NCI-H345 treated with DMSO at 0.1 percent for 48 hours (cell line): Measurements from ENCODE around the gene DNAJC8.

ENCODE experiments used
- DNase-seq: peaks from one replicate; lab custom pipeline; 2025; ENCODE audit not compliant: unreplicated experiment; lab: John Stamatoyannopoulos, UW

The DNAJC8 gene, protein sequence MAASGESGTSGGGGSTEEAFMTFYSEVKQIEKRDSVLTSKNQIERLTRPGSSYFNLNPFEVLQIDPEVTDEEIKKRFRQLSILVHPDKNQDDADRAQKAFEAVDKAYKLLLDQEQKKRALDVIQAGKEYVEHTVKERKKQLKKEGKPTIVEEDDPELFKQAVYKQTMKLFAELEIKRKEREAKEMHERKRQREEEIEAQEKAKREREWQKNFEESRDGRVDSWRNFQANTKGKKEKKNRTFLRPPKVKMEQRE

DNA sequence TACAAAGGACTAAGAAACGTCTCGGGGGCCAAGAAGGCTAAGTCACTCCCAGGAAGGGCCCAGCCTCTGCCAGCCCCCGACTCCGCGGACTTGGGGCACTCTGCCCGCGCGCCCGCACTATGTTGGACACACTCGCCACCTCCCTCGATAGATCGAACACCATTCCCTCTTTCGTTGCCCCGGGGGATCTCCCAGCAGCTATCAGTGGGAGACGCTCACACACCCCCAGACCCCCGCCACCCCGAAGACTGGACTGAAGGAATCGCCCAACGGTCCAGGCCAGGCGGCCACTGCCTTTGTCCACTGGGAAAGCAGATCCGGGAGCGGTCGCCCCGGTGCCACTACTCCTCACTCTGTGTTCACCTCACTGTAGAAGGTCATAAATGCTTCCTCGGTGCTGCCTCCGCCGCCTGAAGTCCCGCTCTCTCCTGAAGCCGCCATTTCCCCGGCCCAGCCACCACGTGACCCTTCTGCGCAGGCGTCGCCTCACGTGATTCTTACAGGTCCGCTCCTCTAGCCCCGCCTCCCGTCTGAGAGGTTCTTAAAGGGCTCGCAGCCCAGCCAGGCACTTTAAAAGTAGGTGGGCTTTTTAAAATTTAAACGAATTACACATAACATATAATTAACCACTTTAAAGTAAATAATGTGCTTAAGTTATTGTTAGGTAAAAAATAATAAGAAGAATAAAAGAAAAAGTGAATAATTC is at the start of gene DNAJC8:
DNAJC8 (minus strand) TSS at position 472 of the 706 bp plus-strand sequence; CDS start at position 441, 31 bp downstream.
- DNase-seq, result peak; percentile 87

DNA sequence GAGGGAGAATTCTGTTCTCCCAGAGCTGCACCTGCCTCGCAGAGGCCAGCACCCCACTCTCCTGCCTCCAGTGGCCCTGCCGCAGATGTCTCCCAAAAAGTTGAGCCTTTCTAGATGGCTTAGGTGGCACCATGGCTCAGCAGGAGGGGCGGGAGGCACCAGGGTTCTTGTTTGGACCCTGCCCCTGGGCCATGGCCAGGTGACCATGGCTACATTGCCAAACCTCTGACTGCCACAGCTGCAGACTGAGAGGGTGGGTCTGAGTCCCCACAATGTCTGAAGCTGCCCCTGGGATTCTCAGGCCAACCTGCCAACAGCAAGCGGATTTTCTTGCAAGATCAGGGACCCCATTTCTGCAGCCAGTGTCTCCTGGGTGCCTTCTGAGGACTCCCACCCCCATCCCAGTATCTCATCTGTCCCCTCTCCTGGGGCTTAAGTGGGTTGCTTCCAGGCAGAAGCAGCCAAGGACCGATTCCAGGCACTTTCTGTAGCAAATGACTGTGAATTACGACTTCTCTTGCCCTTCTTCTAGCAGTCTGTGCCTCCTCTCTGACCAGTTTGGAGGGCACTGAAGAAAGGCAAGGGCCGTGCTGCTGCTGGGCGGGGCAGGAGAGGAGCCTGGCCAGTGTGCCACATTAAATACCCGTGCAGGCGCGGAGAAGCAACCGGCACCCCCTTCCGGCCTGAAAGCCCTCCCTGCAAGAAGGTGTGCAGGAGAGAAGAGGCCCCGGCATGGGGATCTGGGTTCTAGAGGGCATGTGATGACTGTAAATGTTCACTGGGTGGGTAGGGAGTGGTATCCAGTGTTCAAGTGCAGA is 49.0 kb upstream of the DNAJC8 start:
- no peak for DNase-seq

DNA sequence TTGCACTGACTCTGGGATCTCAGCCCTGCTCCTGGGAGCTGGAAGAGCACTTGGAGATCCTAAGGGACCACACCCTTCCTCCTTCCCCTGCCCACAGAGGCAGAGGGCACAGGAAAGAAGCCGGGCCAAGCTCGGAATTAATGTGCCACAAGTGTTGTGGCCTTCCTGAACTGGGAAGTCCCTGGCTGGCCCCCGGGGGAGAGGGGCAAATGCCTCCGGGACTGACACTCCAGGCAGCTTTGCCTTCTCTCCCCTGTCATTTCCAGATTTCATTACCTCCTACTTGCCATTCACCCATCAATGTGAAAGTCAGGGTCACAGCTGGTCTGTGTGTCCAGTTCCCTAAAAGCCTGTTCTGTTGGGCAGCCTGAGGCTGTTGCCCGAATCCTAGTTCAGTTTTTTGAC is 48.1 kb upstream of the DNAJC8 start:
- no peak for DNase-seq

DNA sequence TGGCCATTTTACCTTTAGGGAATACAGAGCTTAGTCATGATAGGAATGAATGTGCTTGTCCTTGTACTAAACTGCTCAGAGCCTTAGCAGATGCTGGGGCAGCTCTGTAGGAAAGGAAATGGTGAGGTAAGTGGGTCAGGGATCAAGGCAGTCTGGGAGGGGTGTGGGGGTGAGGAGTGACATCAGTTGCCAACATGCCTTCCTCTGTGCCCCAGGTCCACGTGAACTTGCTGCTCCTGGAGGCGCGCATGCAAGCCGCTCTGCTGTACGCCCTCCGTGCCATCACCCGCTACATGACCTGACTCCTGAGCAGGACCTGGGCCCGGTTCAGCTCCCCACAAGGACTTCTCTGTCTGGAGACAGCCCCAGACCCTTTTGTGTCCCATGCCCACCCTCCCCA is 47.7 kb upstream of the DNAJC8 start:
- DNase-seq, result no peak

DNA sequence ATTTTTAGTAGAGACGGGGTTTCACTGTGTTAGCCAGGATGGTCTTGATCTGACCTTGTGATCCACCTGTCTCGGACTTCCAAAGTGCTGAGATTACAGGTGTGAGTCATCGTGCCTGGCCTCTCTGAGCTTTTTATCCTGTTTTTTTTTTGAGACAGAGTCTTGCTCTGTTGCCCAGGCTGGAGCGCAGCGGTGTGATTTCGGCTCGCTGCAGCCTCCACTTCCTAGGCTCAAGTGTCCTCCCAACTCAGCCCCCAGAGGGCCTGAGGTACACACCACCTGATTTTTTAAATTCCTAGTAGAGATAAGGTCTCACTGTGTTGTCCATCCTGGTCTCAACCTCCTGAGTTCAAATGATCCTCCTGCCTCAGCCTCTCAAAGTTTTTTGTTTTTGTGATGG is 46.9 kb upstream of the DNAJC8 start:
- DNase-seq, result no peak

DNA sequence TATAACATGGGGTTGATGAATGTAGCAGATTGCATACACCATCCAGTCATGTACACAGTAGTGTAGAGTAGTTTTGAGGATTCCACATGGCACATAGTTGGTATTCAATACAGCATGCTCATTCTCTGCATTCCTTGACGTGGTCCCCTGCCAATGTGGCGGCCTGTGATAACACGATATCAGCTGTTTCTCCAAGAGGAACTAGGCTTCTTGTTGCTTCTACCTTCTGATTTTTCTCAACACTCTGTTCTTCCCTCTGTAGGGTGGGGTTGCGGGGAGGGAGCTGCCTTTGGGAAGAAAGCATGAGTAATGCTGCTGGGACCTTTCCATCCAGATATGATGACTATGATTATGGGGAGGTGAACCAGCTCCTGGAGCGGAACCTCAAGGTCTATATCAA is 45.9 kb upstream of the DNAJC8 start:
- no peak for DNase-seq

DNA sequence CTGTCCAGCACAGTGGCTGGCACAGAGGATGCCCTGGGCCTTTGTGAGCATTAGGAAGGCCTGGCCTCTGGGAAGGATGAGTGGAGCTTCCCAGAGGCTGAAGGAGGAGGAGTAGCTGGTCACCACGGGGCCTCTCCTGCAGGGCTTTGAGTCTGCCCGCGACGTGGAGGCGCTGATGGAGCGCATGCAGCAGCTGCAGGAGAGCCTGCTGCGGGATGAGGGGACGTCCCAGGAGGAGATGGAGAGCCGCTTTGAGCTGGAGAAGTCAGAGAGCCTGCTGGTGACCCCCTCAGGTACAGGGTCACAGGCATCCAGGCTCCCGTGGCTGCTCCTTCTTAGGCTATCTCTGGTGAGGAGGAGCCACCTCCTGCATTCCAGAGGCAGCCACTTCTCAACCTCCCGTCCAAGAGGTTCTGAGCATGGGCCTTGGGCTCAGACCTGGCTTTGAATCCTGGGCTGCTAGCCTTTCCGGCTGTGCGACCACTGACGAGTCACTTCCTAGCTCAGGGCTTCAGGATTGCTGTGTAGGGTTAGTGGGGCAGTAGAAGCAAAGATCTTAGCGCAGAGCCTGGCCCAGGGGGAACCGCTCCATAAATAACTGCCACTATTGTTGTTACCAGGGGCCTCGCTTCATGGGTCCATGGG is 40.5 kb upstream of the DNAJC8 start:
- DNase-seq, result no peak

DNA sequence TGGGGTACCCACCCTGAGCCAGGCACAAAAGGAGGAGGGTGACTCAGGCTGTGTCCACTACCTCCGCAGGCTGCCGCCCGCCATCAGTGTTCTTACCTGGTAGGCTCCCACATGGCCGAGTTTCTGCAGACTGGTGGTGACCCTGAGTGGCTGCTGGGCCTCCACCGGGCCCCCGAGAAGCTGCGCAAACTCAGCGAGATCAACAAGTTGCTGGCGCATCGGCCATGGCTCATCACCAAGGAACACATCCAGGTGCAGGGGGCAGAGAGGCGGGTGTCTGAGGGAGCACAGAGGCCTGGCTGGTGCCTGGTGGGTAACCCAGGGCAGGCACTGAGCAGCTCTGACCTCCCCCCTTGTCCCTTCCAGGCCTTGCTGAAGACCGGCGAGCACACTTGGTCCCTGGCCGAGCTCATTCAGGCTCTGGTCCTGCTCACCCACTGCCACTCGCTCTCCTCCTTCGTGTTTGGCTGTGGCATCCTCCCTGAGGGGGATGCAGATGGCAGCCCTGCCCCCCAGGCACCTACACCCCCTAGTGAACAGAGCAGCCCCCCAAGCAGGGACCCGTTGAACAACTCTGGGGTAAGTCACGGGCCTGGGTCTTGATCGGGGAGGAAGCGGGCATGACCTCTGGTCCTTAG is 39.5 kb upstream of the DNAJC8 start:
- DNase-seq, result no peak

DNA sequence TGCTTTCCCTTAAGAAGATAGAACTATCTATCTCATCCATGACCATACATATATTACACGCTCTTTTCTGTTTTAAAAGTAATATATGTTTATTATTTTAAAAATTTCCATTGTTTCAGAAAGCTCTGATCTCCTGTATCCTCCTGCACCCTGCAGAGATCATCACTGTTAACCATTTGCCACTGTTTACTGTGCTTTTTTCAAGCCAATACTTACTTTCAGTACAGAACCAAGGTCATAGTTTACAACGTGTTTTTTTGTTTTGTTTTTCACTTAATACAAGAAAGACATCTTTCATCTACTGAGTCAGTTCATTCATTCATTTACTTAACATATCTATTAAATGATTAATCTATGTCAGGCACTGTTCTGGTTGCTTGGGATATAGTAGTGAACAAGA is 36.7 kb upstream of the DNAJC8 start:
- DNase-seq, result no peak

DNA sequence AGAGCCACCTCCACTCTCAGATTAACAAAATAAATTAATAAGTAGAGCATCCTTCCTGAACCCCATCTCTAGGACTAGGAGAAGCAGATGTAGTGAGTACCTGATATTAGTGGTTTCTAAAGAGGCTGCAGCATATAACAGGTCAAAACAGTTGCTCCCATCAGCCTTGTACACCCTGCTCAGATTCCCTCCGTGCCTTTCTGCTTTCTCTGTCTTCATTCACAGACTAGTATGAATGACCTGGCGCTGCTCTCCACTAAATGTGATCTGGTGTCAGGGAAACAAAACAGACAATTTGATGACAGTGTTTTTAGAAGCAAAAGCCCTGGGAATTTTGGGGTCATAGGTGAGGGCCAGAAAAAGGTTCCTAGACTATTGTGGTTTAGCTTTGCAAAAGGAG is 34.8 kb upstream of the DNAJC8 start:
- no peak for DNase-seq

DNA sequence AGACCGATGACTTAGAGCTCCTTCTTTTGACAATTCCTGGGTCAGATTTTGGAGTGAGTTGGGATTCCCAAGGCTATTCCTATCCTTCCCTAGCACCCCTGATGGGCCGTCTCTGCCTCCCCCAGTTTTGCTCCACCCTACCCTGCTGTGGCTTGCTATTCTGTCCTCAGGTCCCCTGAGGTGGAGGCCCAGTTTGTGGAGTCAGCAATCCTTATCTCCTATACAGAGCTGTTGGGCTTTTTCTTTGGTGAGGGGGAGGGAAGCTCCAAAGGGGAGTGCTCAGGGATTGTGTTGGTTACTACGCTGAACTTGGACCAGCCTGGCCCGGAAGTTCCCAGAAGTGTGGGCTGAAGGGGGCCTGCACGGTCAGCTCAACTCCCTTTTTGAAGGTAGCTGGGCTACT is 34.1 kb upstream of the DNAJC8 start:
- no peak for DNase-seq

DNA sequence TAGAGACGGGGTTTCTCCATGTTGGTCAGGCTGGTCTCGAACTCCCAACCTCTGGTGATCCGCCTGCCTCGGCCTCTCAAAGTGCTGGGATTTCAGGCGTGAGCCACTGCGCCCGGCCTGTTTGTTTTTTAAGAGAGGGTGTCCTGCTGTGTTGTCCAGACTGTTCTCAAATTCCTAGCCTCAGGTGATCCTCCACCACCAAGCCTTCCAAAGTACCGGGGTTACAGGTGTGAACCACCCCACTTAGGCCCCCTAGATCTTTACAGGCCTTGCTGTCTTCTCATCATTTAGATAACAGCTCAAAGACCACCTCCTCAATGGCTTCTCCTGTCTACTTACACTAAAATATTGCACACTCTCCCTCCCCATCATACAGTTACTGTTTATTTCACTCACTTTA is 32.7 kb upstream of the DNAJC8 start:
- DNase-seq, result no peak

DNA sequence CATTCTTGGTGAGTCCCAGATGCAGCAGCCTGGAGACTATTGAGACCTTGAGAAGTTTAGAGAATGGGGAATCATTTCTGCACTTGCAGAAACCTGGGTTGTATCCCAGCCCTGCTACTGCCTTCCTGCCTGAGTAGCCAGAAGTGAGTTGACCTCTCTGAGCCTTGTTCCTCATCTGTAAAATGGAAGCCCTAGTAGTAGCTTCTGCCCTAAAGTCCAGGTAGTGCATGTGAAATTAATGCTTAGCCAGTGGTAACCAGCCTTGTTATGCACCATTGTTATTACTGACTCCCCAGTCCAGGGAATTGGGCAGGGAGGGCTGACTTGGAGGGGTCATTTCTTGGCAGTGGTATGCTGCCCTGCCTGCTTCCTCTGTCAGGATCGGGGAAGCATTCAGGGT is 32.1 kb upstream of the DNAJC8 start:
- DNase-seq, result no peak

DNA sequence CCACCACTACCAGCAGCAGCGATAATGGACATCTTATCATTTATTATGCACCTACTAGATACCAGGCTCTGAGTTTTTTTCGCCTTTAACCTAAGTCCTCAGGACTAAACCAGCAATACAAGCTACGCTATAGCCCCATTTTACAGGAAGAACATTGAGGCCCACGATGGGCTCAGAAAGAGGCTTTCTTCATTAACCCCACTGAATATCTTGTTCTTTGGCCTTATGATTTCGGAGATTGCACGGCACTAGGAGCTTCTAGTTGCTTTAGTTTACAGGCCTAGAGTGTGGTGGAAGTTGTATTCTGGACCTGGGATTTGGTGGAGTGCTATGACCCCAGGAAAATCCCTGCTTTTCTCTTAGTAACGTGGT is 28.0 kb upstream of the DNAJC8 start:
- DNase-seq, result no peak

DNA sequence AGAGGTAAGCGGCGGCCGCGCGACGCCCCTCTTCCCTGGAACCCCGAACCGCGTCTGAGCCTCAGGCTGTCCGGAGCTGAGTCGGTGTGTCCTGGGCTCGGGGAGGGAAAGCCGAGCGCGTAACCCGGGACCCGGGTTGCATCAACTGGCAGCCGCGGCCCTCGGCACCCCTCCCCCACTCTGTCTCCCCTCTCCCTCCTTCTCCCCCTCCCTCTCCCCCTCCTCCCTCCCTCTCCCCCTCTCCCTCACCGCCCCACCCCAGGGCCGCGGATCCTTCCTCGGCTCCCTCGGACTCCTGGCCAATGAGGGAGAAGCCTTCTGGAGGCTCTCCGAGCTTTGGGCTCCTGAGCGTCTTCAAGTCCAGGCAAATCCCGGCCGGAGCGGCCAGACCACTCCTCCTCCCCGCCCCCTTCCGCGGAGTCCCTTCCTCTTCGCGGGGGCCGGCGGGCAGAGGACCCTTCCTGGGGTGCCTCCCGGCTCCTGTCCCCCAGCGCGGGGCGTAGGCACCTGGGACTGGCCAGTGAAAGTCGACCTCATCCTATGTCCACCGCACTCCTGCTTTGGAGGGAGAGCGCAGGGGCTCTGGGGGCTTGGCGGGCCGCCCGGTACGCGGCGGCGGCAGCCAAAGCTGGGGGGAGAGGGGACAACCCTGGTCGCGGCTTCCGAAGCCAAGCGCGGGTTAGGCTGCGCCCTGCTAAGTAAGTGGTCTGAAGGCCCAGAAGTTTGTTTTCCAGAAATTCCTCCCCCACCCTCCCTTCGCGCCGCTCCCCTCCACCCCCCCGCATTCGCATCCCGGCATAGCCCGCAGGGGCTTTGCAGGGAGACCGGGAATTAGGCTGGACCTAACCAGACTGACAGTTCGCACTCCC is 27.3 kb upstream of the DNAJC8 start:
- DNase-seq, result peak; percentile 5

DNA sequence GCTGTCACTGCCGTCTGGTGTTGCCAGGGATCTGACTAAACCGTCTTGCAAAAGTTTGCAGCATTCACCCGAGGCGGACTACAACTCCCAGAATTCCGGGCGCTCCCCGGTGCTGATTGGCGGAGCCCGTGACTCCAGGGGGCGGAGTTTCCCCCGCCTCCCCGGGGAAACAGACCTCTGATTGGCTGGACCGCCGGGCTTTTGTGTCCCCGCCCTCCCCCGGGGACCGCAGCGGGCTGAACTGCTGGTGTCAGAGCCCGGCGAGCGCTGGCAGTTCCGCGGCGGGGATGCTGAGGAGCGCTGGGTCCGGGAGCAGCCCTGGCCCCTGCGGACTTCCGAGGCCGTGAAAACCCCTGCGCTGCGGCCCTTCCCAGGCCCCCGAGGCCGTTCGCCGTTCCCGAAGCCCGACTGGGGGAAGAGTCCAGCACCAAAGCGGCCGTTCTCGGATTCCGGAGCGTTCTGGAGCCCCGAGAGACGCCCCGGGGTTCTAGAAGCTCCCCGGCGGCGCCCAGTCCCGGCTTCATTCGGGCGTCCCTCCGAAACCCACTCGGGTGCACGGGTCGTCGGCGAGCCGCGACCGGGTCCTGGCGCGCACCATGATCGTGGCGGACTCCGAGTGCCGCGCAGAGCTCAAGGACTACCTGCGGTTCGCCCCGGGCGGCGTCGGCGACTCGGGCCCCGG is 26.6 kb upstream of the DNAJC8 start, which contains the start of gene SESN2:
SESN2 (plus strand) TSS at position 267 of the 682 bp plus-strand sequence; CDS start at position 597, 330 bp downstream.
- DNase-seq, result peak; percentile 95

DNA sequence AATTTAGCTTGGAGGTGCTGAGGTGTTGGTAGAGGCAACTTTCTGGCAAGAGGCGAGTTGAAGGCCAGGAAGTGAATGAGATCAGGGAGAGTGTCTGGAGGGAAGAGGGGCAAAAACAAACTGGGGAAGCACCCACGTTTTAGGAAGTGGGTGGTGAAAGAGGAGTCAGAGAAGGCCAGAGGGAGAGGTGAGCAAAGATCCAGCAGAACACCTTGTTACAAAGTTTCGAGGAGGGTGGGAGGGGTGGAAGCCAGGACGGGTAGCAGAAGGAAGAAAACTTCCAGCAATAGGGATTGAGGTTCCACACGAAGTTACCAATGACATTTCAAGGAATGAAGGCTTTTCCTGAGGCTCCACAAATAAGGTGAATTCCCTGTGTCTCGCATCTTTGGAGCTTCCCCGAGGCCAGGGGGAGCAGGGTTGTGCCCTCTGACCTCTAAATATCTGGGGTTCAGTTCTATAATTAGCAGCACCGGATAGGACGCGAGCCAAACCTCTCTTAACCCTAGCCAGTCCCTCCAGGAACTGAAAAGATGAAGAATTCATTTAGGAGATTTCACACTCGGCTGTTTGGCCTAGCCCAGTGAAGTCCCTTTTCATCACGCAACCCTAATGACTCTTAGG is 25.9 kb upstream of the DNAJC8 start:
- no peak for DNase-seq

DNA sequence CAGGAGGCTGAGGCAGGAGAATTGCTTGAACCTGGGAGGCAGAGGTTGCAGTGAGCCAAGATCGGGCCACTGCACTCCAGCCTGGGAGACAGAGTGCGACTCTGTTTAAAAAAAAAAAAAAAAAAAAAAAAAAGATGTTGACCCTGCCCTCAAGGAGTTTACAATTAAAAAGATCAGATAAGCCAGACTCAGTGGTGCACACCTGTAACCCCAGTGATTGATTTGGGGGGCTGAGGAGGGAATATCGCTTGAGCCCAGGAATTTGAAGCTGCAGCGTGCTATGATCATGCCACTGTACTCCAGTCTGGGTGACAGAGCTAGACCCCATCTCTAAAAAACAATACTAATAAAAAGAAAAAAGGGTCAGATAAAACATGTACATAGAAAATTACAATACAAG is 24.9 kb upstream of the DNAJC8 start:
- no peak for DNase-seq
